Measurements from ENCODE around the gene SLC16A10.
"Not testable (repeated sequence)": the region's sequence is repeated elsewhere in the genome, so short reads cannot be mapped to it uniquely, and the experiment has no call there.

SLC16A10 gene

DNA sequence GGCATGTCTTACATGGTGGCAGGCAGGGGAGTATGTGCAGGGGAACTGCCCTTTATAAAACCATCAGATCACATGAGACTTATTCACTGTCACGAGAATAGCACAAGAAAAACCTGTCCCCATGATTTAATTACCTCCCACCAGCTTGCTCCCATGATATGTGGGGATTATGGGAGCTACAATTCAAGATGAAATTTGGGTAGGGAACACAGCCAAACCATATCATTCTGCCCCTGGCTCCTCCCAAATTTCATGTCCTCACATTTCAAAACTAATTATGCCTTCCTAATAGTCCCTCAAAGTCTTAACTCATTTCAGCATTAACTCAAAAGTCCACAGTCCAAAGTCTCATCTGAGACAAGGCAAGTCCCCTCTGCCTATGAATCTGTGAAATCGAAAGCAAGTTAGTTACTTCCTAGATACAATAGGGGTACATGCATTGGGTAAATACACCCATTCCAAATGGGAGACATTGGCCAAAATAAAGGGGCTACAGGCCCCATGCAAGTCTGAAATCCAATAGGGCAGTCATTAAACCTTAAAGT, 102.4 kb downstream of the SLC16A10 start:
- DNase-seq = not testable (repeated sequence)

DNA sequence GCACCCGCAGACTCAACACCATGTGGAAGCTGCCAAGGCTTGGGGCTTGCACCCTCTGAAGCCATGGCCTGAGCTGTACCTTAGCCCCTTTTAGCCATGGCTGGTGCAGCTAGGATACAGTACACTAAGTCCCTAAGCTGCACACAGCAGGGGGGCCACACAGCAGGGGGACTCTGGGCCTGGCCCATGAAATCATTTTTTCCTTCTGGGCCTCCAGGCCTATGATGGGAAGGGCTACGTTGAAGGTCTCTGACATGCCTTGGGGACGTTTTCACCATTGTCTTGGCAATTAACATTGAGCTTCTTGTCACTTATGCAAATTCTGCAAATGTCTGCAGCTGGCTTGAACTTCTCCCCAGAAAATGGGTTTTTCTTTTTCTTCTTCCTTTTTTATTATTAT, 103.3 kb downstream of the SLC16A10 start:
- no peak for DNase-seq

DNA sequence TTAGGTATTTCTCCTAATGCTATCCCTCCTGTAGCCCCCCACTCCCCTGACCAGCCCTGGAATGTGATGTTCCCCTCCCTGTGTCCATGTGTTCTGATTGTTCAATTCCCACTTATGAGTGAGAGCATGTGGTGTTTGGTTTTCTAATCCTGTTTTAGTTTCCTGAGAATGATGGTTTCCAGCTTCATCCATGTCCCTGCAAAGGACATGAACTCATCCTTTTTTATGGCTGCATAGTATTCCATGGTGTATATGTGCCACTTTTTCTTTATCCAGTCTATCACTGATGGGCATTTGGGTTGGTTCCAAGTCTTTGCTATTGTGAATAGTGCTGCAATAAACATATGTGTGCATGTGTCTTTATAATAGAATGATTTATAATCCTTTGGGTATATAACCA, 103.8 kb downstream of the SLC16A10 start:
- DNase-seq = not testable (repeated sequence)

DNA sequence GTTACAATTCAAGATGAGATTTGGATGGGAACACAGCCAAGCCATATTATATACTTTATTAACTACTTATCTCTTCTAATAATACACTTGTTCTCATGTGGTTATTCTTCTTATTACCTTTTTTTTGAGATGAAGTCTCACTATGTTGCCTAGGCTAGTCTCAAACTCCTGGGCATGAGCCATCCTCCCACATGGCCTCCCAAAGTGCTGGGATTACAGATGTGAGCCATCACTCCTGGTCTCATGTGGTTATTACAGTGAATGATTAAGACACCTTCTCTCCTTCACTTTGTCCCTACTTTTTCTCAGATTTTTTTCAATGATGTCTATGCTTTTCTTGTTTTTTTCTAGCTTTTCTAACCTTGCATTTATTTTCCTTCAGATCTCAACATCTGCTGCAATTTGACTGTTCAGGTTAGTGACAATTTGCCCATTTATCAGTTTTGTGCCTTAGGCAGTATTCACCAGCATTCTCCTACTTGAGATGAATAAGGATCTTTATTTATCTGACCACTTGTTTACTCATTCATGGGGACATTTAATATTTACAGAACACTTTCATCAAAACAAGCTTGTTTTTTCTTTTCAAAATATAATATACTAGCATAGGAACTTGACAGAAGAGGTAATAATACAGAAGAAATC, 105.7 kb downstream of the SLC16A10 start:
- no peak for DNase-seq

DNA sequence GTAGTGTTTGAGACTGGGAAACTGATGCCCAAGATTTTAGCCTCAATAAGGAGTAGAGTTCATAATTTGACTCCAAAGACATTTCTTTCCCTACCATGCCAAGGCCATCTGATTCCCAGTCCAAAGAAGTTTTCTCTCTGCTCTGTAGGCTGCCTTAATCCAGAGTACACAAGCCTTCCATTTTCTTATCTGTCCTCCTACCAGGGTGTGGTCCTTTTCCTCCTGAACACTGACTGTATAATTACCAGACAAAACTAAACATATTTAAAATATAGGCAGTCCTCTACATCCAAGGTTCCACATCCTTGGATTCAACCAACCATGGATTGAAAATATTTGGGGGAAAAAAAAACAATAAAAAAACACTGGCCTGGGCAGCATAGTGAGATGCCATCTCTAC, 108.4 kb downstream of the SLC16A10 start:
- no peak for DNase-seq

DNA sequence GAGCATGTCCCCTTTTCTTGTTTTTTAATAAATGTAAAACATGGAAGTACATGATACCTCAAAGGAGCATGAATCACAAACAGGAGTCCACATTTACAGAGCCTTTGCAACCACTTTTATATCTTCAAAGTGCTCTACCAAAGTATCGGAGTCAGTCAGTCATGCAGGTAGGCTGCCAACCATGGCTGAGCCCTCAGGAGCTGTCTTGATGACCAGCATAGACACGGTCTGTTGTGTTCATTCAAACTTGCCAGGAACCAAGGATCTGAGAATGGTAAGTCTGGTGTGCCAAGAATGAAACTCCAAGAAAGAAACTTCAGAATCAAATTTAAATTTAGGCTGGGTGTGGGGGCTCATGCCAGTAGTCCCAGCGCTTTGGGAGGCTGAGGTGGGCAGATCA, 111.5 kb downstream of the SLC16A10 start:
- DNase-seq = no peak

DNA sequence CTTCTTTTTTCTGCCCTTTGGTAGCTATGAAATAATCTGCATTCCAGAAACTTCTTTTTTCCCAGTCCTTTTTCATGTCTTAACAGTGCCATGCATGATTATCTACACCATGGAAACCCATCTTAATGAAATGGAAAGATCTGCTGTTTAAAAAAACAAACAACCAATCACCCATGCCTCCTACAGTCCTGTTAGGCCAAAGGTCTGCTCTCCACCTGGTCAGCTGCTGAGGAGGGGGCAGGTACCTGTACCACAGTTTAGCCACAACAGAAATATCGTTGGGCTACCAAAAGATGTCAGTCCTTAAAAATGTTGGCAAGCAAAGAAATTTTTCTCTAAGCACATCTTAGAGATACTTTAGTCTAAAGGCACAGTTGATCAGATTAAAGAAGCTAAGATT, 112.6 kb downstream of the SLC16A10 start:
- no peak for DNase-seq

DNA sequence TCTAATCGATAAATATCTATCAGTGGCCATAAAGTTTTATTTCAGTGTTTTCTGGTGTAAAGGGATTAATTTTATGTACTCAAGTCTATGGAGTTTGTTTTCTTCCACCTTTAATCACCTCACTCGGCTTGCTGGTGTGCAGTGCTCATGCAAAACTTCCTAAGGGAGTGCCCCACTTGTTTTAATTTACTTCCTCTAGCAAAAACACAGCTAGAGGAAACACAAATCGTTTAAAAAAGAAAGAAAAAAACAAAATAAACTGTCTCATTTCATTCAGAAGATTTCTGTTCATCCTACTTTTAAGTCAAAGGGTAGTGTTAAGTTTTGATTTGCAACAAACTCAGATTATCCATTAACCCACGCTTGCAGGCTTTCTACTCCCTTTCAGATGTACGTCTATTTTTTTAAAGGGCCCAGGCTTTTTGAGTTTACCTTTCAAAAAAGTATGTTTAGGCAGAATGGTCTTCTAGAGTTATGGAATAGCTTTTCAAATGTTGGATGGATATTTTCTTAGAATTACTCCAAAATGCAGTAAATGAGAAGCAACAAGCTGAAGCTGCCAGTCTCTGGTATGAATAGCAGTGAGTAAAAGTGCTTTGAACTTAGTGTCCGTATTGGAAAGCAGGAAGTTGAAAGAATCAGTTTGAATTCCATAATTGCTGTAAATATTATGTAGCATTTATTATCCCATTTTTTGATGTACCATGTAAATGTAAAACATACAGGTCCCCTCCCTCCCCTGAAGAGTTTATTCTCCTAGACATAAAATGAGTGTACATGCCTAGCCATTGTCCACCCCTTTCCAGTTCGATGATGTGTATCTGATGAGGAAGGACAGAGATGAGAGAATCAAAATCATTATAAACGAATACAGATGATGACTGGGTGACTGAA, 113.3 kb downstream of the SLC16A10 start:
- DNase-seq = no peak

DNA sequence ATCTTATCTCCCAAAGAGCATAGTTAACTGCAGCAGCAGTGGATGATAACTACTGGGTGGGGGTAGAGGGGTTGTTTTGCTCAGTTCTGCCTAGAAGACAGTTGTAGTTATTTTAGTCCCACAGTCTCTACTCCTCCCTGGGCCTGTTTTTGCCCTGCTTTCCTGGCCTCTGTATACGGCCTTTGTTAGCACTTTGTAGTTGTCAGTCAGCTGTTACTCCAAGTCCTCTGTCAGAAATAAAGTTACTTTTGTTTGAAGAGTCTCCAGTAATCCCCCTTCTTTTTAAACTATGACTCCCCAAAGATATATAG, 113.9 kb downstream of the SLC16A10 start:
- DNase-seq = peak; percentile 19 to 33

DNA sequence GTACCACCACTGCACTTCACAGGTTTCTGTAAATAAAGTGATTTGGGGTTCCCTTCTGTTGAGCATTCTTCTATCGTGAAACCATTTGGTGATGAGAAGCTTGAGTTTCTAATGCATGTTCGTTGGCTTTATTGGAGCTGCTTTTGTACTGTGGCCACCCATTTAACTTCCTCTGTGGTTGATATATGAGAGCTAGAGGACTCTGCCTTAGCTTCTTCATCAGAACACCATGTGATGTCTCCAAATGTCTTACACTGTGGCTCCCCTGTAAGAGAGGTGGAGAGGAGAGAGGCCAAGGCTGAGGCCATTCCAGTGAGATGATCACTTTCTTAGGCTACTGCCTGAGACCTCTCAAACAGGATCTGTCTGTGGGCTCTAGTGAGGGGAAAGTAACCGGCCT, 114.5 kb downstream of the SLC16A10 start:
- DNase-seq = peak; percentile 74 to 79

DNA sequence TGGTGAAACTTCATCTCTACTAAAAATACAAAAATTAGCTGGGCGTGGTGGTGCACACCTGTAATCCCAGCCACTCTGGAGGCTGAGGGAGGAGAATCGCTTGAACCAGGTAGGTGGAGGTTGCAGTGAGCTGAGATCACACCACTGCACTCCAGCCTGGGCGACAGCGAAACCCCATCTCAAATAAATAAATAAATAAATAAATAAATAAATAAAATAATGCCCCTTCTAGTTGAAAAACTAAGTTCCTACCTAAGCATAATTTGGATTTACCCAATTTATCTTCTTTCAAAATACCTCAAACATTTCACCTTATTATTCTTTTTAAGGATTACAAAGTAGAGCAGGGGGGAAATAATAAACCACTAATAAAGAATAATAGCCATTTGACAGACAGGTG, 116.2 kb downstream of the SLC16A10 start:
- DNase-seq = not testable (repeated sequence)

DNA sequence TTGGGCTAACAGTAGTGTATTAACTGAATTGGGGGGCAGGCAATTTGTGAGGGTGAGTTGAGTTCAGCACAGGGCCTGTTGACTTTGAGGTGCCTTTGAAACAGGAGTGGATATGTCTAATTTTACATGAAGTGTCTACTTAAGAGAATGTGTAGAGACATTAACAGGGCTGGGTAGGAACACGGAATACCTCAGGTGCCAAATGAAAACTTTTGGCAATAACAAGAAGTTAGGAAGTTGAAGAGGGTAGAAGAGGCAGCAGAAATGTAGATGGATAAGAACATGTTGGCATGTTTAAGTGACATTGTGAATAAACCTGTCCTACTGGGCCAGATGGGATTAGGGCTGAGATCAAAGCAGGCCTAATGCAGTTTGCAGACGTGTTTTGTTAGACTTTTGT, 117.0 kb downstream of the SLC16A10 start:
- DNase-seq = no peak

DNA sequence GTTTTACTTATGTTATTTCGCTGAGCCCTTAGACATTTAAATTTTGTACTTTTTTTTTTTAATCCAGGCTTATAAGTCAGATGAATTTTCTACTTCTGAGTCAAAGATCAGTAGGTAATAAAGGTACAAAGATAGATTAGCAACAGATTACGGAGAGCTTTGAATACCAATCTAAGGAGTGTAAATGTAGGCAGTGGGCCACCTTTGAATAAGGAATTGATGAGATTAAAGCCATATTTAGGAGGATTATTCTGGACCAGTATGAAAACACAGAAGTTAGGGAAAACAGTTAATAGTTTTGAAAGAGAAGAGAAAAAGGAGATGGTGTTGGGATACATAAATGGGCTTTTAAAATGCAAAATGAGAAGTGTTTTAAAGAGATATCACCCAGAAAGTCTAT, 117.6 kb downstream of the SLC16A10 start:
- no peak for DNase-seq

DNA sequence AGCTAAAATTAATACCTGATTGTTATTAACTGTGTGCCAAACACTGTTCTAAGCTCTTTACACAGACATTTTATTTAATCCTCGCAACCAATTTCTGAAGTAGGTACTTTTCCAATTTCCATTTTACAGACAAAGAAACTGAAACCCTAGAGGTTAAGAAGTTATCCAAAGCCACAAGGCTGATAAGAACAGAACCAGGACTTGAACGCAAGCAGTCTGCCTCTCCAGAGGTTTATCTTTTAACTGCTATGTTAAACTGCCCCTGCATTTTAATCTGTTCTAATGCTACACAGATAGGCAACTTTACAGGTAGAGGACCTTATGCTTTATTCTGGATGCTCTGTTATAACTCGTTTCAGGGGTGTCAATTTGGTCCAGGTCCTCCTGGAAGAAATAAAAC, 118.2 kb downstream of the SLC16A10 start:
- no peak for DNase-seq

DNA sequence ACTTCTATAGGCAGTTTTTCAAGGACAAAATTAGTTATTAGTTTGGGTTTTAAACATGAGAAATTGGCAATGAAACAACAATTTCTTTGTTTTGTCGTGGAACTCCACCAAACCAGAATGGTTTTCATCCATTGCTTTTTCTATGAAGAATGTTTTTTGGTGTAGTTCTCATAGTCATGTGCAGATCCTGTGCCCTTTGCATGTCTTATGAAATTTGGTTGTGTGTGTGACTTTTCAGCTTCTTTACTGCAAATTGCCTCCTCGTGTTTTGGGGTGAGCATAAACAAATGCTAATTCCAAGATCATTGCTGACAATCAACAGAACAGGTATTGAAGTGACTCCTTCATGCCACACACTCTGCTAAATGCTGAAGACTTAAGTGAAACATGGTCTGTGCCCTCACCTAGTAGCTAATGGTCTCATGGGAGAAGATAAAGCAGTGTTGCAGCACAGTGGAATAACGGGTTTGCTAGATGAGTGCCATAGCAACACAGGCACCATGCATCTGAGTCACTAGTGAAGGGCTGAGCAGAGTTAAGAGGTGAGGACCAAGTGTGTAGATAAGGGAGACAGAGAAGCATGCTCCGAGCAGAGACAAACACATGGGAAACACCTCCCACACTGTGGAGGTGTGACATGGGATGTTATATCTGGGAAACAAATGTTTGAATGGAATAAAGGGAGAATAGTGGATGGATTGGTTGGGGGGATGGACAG, 120.0 kb downstream of the SLC16A10 start:
- no peak for DNase-seq

DNA sequence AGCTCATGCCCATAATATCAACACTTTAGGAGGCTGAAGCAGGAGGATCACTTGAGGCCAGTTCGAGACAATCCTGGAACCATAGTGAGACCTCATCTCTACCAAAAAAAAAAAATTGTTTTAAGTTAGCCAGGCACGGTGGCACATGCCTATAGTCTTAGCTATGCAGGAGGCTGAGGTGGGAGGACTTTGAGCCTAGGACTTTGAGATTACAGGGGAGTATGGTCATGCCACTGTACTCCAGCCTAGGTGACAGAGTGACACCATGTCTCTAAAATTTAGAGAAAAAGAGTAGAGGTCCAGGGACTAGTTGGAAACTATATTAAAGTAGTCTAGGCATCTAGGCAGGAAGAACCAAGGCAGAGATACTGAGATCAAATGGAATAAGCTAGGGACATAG, 121.6 kb downstream of the SLC16A10 start:
- DNase-seq = no peak

DNA sequence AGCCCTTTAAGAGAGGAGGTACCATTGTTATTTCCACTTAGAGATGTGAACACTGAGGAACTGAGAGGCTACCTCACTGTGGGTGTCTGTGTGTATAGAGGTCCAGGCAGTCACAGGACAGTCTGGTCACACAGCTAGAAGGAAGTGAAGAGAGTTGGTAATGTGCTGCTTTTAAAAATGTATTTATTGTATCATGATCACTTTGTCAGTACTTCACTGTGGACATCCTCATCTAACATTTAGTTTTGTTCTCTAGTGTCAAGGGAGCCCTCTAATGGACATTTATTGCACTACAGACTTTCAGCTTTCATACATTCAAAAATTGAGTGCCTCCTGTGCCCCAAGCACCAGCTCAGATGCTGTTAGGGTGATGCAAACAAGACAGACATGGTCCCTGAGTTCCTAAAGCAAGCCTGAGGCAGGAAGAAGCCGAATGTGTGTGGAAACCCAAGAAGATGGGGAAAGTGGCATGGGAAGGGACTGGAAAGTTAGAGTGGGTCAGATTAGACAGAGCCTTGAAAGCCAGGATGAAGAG, 123.0 kb downstream of the SLC16A10 start:
- peak; percentile 81 to 93 for DNase-seq

DNA sequence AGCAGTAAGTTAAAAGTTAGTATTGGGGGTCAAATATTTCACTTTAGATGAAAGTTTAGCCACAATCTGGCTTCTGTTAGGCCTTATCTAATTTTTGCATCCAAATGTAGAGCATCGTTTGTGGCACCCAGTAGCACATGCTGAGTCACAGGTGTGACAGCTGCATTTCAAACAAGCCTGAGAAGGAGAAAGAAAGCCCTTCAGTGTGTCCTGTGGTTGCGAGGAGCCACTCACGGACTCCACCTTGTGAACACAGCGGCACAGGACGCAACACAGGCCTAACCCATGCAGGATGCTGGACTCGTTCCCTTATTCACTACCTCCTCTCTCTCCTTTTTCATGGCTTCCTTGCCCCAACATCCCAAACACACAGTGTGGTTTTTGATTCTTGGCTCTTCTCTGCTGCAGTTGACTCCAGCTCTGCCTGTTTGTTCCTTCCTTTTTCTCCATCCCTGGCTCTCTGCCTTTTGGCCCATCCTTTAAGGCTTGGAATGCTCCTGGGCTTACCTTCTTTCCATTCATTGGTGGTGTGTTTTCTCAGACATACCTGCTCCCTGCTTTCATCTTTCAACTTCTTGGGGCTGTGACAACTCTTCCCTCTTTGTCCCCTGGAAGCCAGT, 124.2 kb downstream of the SLC16A10 start:
- DNase-seq = no peak

DNA sequence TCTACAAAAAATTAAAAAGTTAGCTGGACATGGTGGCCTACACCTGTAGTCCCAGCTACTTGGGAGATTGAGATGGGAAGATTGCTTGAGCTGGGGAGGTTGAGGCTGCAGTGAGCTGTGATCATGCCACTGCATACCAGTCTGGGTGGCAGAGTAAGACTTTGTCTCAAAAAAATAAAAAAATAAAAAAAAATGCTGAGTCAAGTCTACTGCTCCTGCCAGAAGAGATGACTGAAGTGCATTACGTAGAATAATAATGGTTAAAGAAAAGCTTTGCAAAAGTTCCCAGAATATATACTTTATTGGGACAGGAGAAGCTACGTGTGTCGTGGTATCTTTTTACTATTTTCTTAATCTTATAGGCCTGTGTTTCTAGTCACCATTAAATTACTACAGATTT, 125.3 kb downstream of the SLC16A10 start:
- DNase-seq = no peak

DNA sequence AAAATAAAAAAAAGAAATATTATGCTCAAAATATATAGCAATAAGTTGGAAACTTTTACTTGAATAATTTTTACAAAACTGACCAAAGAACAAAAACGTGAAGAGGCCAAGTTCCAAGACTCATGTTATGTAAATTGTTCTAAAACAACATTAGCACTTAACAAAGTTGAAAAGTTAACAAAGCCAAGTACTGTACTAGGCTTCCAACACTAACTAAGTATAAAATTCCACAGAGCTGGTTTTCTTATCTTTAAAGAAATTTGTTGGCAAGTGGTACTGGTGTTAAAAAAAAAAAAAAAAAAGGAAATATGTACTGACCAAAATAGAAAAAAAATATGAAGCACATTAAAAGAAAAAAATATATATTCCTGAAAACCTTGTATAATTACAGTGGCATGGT, 127.8 kb downstream of the SLC16A10 start:
- DNase-seq = no peak

DNA sequence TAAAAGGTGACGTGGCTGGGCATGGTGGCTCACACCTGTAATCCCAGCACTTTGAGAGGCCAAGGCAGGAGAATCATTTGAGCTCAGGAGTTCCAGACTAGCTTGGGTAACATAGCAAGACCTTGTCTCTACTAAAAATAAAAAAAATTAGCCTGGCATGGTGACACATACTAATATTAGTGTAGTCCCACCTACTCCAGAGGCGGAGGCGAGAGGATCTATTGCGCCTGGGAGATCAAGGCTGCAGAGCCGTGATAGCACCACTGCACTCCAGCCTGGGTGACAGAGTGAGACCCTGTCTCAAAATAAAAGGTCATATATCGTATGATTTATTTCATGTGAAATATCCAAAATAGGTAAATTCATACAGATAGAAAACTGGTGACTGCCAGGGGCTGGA, 132.5 kb downstream of the SLC16A10 start:
- DNase-seq = no peak

DNA sequence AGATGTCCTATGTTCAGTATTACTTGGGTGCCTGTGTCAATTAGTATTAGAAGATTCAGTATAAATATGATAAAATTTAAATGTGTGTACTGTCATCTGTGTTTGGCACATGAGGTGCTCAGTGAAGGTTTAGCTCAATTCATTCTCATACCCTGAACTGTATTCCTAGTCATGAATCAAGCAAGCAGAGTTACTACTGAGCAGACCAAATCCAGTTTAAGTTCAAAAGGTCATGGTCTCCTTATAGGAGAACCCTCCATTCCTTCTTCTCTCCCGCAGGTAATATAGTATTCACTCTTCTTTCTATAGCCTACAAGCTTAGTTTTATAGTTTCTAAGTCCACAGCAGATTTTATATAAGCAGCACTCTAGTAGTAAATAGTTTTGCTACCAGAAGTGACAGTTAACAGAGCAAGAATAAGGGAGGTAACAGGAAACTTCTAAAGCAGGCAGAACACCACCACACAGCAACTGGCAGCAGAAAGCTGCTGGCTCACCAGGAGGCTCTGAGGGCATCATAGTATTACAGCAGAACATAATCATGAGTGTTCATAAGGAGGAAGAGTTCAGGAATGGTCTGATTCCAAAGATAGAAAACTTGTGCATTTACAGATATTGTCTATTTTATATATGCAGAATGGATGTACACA, 133.2 kb downstream of the SLC16A10 start:
- DNase-seq = peak; percentile 49
